Osteocyte (in vitro differentiated cells): ENCODE measurements around the gene CTNNA2. TPM values are rescaled to one million over a fixed set of nuclear protein-coding genes. Genes with fewer than 3 reads are reported as not detected.

Experiments used
- DNase-seq: peaks from one replicate; pipeline ENCODE4 v3.0.0; 2021; ENCODE audit warnings: mixed read lengths; ENCODE audit not compliant: unreplicated experiment; ENCODE audit errors: extremely low spot score
- H3K27ac Mint-ChIP-seq: one replicate; pipeline ENCODE4 v1.8.0; 2021; ENCODE audit warnings: mild to moderate bottlenecking, mixed read lengths; ENCODE audit not compliant: unreplicated experiment
- H3K27me3 Mint-ChIP-seq: one replicate; pipeline ENCODE4 v1.8.0; 2021; ENCODE audit warnings: mixed read lengths; ENCODE audit not compliant: unreplicated experiment
- H3K36me3 Mint-ChIP-seq: one replicate; pipeline ENCODE4 v1.8.0; 2021; ENCODE audit warnings: mixed read lengths; ENCODE audit not compliant: unreplicated experiment
- H3K4me1 Mint-ChIP-seq: one replicate; pipeline ENCODE4 v1.8.0; 2021; ENCODE audit warnings: mixed read lengths; ENCODE audit not compliant: unreplicated experiment
- H3K4me3 Mint-ChIP-seq: one replicate; pipeline ENCODE4 v1.8.0; 2021; ENCODE audit warnings: mild to moderate bottlenecking, moderate library complexity, mixed read lengths; ENCODE audit not compliant: unreplicated experiment
- H3K9me3 Mint-ChIP-seq: one replicate; pipeline ENCODE4 v1.8.0; 2021; ENCODE audit warnings: mixed read lengths; ENCODE audit not compliant: unreplicated experiment
- CTCF ChIP-seq: fragments of 200-600 bp; sonication (generic); IDR thresholded peaks from 2 replicates; pipeline ENCODE4 v1.5.0; 2021; ENCODE audit warnings: antibody characterized with exemption, mild to moderate bottlenecking, moderate library complexity
- total RNA-seq: library from RNA; stranded (reverse); gene quantifications from 2 replicates; pipeline ENCODE4 v1.2.1, GENCODE V29; 2021

CTNNA2 gene
- total RNA-seq, 1 donor from 2014 or later: not detected

DNA sequence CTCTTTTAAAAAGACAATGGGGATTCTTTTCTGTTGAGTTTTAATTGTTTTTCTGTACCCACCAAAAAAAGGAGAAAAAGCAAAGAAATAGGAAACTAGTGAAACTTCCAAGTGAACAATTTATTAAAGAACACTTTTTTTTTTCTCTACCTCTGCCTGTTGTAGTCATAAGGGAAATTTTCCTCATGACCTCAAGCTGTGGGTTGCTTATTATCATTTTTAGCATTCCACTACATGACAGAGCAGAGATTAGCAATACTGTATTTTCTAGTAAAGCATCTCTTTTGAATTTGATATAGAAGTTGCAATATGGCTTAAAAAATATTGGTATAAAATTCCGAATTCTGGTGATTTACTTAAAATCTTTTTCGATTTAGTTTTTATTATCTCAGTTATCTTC, 879.6 kb downstream of the CTNNA2 start:
- no peak for DNase-seq
- H3K27ac Mint-ChIP-seq: no peak overlapping the region
- no peak overlapping the region for H3K4me3 Mint-ChIP-seq
- H3K27me3 Mint-ChIP-seq: no peaks in the 10 kb centered on the region
- no peaks in the 10 kb centered on the region for H3K4me1 Mint-ChIP-seq
- H3K36me3 Mint-ChIP-seq: no peaks in the 10 kb centered on the region
- TF ChIP-seq CTCF: no peak
- peaks cover 1% of the 10 kb centered on the region for H3K9me3 Mint-ChIP-seq

GRCh38 chr2:80393991-80394390, 881.1 kb downstream of the CTNNA2 start:
- Mint-ChIP-seq H3K4me3 (no peak overlapping the region), H3K27me3 (no peaks in the 10 kb centered on the region), H3K4me1 (no peaks in the 10 kb centered on the region), H3K9me3 (peaks cover 11% of the 10 kb centered on the region), H3K36me3 (no peaks in the 10 kb centered on the region), H3K27ac (no peak overlapping the region)
- TF ChIP-seq CTCF: no peak
- no peak for DNase-seq

DNA sequence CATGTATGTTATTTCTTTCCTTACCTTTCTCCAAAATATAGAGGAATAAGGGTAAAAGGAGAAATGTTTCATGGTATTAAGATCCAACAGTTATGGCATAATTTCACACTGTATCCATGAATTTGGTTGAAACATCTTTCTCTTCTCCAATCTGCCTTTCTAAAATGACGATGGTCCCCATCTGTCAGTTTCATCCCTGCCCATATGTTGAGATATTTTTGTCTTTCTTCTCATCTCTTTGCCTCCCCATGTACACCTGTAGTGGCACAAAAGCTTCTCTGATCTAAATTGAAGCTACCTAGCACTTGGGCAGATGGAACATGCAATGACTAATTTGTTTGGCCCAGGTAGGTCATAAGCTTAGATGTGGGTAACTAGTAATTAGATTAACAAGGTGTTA, 882.4 kb downstream of the CTNNA2 start:
- H3K27me3 Mint-ChIP-seq: no peaks in the 10 kb centered on the region
- DNase-seq: no peak
- no peaks in the 10 kb centered on the region for H3K4me1 Mint-ChIP-seq
- H3K36me3 Mint-ChIP-seq: no peaks in the 10 kb centered on the region
- H3K27ac Mint-ChIP-seq: no peak overlapping the region
- H3K9me3 Mint-ChIP-seq: peaks cover 19% of the 10 kb centered on the region
- no peak for TF ChIP-seq CTCF
- no peak overlapping the region for H3K4me3 Mint-ChIP-seq

DNA sequence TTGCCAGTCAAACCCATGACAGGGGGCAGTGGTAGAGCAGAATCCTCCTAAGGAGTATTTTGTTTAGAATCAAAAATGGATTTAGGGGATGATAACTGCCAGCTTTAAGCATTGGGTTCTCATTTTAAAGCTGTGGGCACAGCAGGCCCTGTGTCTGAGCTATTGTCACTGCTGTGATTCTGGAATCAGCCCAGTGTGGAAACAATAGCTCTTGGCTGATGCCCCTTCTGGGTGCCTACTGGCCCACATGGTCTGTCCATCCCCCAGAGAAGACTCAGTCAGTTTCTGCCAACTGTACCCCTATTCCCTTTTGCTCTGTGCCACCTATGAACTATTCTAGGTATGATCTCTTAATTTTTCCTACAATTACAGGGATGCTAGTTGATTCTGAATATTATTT, 883.4 kb downstream of the CTNNA2 start:
- Mint-ChIP-seq H3K4me3 (no peak overlapping the region), H3K4me1 (no peaks in the 10 kb centered on the region), H3K36me3 (no peaks in the 10 kb centered on the region), H3K27me3 (no peaks in the 10 kb centered on the region), H3K9me3 (peaks cover 30% of the 10 kb centered on the region), H3K27ac (no peak overlapping the region)
- DNase-seq: no peak
- TF ChIP-seq CTCF: no peak

GRCh38 chr2:80403081-80403480, 890.2 kb downstream of the CTNNA2 start:
- no peaks in the 10 kb centered on the region for H3K27me3 Mint-ChIP-seq
- no peak for TF ChIP-seq CTCF
- no peaks in the 10 kb centered on the region for H3K36me3 Mint-ChIP-seq
- no peak overlapping the region for H3K4me3 Mint-ChIP-seq
- DNase-seq: no peak
- H3K27ac Mint-ChIP-seq: no peak overlapping the region
- peaks cover 61% of the 10 kb centered on the region for H3K9me3 Mint-ChIP-seq
- no peaks in the 10 kb centered on the region for H3K4me1 Mint-ChIP-seq
